Suppressor macrophage treated with lipopolysaccharide for 4 hours (primary cell): ENCODE measurements around the gene ALDH2.
A peak's percentile ranks its signal among the peaks of the same experiment; 100 is the strongest.
"Not testable (repeated sequence)": the region's sequence is repeated elsewhere in the genome, so short reads cannot be mapped to it uniquely, and the experiment has no call there.

Source experiments
- DNase-seq: peaks from one replicate; pipeline ENCODE4 v3.0.0-alpha.2; 2020

ALDH2 gene

DNA sequence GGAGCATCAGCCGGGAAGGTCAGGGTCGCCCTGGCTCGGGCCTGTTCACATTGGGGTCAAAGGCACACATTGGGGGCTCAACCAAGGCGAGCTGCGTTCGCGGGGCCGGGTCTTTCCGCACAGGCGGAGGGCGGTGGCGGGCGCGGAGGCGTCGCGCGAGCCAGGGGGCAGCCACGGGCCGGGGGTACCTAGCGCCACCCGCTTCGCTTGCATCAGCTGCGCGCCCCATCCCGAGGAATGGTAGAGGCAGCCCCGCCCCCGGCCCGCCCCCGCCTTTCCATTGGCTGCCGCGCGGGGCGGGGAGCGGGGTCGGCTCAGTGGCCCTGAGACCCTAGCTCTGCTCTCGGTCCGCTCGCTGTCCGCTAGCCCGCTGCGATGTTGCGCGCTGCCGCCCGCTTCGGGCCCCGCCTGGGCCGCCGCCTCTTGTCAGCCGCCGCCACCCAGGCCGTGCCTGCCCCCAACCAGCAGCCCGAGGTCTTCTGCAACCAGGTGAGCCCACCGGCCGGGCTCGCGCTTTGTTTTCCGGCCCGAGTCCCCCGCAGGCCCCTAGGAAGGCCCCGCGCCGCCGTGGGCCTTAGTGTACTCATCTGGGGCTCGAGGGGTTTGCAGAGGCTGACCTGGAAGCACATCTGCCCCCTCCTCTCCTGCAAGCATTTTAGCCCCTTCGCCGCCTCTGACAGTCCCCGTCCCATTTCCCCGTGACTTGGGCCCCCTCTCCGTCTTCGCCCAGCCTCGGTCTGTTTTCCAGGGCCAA, at the start of gene ALDH2:
Gene ALDH2, plus strand, starts transcription at position 326 of the 754 bp plus-strand sequence. Its CDS starts 50 bp downstream, at position 376.
- peak; percentile 57 for DNase-seq

DNA sequence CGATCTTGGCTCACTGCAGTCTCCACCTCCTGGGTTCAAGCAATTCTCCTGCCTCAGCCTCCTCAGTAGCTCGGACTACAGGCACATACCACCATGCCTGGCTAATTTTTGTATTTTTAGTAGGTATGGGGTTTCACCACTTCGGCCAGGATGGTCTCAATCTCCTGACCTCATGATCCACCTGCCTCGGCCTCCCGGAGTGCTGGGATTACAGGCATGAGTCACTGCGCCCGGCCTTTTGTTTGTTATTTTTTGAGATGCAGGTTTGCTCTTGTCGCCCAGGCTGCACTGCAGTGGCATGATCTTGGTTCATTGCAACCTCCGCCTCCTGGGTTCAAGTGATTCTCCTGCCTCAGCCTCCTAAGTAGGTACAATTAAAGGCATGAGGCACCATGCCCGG, 47.4 kb upstream of the ALDH2 start:
- not testable (repeated sequence) for DNase-seq

DNA sequence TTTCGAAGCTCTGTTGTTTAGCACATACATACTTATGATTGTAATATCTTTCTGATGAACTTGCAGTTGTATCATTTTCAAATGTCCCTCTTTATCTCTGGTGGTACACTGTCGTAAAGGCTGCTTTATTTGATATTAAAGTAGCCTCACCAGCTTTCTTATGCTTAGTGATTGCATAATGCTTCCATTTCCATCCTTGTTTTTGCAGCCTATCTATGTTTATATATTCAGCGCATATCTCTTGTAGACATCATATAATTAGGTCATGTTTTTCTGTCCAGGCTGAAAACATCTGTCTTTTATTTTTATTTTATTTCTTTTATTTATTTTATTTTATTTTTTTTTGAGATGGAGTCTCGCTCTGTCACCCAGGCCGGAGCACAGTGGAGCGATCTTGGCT, 46.3 kb upstream of the ALDH2 start:
- no peak for DNase-seq

DNA sequence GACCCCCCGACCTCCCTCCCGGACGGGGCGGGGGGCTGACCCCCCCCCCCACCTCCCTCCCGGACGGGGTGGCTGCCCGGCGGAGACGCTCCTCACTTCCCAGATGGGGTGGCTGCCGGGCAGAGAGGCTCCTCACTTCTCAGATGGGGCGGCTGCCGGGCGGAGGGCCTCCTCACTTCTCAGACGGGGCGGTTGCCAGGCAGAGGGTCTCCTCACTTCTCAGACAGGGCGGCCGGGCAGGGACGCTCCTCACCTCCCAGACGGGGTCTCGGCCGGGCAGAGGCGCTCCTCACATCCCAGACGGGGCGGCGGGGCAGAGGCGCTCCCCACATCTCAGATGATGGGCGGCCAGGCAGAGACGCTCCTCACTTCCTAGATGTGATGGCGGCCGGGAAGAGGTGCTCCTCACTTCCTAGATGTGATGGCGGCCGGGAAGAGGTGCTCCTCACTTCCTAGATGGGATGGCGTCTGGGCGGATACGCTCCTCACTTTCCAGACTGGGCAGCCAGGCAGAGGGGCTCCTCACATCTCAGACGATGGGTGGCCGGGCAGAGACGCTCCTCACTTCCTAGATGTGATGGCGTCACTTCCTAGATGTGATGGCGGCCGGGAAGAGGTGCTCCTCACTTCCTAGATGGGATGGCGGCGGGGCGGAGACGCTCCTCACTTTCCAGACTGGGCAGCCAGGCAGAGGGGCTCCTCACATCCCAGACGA, 42.9 kb upstream of the ALDH2 start:
- not testable (repeated sequence) for DNase-seq

DNA sequence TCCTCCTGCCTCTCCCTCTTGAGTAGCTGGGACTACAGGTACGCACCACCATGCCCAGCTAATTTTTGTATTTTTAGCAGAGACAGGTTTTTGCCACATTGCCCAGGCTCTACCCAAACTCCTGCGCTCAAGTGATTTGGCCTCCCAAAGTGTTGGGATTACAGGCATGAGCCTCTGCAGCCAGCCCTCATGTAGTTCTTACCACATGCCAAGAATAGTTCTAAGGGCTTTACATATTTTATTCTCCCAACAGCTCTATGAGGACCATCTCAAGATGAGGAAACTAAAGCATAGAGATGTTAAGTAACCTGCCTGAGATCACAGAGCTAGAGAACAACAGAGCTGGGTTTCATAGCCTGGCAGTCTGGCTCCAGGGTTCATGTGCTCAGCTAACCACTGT, 37.9 kb upstream of the ALDH2 start:
- no peak for DNase-seq

DNA sequence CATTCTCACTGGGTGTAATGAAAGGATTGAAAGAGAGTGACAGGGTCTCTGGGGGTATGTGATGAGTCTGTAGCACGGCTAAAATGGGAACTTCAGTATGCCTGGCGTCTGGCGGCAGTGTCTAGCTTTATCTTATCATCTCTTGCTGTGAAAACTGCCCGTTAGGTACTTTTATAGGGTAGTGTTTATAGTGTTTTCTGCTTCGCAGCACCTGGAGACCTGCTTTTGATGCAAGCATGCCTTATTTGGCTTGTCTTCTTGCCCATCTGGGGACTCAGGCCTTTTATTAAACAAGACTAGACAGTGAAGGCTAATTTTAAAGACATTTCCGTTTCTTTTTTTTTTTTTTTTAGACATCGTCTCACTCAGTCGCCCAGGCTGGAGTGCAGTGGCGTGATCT, 36.3 kb upstream of the ALDH2 start:
- DNase-seq: no peak

DNA sequence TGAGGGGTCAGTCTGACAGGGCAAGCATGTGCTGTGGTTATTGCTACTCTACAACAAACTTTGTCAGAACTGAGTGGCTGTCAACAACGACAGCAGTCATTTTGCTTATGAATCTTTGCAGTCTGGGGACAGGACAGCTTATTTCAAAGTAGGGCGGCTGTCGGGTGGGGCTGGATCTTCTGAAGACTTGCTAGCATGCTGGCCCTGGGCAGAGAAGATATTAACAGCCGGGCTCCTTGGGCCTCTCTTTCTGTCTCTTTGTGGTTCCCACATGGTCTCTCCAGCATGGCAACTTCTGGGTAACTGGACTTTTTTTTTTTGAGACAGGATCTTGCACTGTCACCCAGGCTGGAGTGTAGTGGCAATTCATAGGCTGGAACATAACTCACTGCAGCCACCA, 33.9 kb upstream of the ALDH2 start:
- DNase-seq: no peak

DNA sequence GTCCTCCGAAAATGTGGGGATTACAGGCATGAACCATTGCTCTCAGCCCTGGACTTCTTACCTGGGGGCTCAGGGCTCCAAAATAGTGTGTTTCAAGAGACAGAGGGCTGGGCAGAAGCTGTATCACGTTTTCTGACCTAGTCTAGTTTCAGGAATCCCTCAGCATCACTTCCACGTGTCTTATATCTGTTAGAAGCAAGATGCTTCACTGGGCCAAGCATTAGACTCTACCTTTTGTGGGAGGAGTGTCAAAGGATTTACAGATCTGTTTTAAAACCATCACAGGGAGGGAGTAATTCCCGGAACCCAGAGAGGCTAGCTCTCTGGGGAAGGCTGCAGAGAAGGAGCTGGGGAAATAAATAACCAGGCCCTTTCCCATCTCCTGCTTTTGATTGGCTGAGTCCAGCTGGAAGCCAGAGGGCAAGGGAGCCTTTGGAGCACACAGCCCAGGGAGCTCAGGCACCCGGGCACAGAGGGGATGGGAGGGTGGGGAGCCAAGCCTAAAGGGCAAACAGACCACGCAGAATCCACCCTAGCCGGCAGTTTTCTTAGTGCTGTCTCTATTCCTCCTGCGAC, 33.3 kb upstream of the ALDH2 start:
- DNase-seq: no peak

DNA sequence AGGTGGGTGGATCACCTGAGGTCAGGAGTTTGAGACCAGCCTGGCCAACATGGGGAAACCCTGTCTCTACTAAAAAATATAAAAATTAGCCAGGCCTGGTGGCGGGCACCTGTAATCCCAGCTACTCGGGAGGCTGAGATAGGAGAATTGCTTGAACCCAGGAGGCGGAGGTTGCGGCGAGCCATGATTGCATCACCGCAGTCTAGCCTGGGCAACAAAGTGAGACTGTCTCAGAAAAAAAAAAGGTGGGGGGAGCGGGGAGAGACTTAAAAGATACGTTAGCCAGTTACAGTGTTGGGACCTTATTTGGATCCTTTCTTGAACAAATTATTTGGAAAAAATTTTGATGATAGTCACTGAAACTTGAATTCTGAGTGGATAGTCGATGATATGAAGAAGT, 27.2 kb upstream of the ALDH2 start:
- not testable (repeated sequence) for DNase-seq

DNA sequence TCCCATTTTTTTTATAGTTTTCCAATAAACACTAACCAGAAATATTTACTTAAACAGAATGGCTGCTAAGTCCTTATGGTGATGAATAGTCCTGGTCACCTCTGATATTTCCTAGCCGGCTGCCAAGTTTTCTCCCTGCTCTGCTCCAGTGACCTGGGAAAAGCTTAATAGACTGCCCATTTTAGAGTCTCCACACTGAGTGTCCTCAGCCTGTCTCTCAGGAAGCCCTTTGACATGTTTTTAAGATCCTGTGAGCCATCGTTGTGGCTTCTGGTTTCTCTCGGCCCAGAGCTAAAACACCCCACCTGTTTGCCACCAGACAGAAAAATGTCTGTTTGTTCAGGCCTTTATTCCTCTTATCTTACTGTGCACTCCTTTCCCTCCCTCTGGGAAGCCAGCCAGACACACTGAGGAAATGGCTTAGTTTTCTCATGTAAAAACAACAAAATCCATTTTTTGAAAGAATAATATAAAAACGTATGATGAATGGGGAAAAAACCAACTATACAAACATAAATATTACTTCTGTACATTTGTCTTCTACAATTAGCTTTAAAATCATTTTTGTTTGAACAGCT, 25.4 kb upstream of the ALDH2 start:
- no peak for DNase-seq

DNA sequence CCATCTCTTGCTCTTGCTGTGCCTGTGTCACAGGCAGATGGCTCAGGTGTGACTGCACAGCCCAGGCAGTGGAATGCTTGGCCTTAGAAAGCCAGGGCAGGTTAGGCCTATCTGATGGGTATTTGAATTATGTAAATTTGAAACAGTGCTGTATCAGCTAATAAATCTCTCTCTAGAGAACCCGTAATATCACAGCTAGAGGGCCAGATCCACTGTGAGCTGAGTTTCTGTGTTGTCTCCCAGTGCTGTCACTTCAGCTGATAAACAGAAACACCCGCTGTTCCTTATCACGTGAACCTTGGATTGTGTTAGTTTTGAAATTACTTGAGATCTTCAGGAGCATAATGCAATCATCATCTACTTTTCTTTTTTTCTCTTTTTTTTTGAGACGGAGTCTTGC, 21.5 kb upstream of the ALDH2 start:
- no peak for DNase-seq

DNA sequence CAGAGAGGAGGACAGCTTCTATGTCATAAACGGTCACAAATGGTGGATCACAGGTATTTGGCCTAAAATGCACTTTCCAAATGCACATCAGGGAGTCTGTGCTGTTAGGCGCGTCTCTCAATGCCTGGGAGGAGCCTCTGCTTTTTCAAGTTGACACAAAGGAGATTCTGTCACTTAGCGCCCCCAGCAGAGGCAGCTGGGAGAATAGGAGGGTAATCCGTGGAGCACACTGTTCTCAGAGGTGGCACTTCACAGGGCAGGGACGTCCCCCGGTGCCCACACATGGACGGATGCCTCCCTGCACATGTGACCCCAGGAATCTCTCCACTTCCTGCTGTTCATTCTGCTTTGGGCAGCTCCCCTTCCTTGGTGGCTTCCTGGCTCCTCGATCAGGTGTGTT, 19.4 kb upstream of the ALDH2 start:
- no peak for DNase-seq

DNA sequence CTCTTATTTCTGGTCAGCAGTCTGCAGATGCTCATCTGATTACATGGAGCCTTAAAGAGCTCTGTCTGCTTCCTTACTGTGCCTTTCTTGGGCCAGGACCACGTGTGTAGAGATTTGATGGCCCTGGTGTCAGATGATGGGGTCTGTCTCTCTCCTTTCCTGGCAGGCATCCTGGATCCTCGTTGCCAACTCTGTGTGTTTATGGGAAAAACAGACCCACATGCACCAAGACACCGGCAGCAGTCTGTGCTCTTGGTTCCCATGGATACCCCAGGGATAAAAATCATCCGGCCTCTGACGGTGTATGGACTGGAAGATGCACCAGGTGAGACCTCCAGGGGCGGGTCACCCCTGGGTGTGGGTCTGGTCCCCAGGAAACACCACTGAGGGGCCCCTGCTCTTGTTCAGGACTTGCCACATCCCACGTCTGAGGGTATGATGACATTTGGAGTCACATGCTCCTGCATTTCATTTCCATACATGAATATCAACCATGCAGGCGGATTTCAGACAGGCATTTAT, 18.5 kb upstream of the ALDH2 start:
- DNase-seq: no peak

DNA sequence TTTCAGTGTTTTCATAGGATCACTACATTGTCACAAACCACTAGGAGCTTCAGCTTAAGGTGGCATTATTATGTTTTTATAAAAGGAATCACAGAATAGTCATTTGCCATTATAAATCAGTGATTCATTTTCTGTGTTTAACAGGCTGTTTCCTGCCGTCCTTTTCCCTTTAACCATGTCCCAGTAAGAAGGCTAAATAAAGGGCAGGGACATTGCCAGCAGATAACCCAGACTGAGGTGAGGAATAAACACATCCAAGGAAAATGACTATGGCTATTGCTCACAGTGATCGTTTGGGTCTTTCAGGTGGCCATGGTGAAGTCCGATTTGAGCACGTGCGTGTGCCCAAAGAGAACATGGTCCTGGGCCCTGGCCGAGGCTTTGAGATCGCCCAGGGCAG, 17.9 kb upstream of the ALDH2 start:
- DNase-seq: no peak

DNA sequence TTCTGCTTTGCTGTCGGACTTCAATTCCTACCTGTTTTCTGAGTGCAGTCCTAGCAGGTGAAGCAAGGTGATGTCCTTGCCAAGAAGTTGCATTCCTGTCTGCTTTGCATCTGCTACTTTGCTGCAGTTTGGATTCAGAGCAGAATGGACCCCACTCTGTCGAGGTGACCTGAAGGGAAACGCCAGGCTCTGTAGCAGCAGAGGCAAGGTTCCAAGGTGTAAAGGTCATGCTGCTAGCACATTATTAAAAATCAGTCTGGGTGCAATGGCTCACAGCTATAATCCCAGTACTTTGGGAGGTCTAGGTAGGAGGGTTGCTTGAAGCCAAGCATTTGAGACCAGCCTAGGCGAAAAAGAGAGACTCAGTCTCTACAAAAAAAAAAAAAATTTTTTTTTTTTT, 17.3 kb upstream of the ALDH2 start:
- no peak for DNase-seq

DNA sequence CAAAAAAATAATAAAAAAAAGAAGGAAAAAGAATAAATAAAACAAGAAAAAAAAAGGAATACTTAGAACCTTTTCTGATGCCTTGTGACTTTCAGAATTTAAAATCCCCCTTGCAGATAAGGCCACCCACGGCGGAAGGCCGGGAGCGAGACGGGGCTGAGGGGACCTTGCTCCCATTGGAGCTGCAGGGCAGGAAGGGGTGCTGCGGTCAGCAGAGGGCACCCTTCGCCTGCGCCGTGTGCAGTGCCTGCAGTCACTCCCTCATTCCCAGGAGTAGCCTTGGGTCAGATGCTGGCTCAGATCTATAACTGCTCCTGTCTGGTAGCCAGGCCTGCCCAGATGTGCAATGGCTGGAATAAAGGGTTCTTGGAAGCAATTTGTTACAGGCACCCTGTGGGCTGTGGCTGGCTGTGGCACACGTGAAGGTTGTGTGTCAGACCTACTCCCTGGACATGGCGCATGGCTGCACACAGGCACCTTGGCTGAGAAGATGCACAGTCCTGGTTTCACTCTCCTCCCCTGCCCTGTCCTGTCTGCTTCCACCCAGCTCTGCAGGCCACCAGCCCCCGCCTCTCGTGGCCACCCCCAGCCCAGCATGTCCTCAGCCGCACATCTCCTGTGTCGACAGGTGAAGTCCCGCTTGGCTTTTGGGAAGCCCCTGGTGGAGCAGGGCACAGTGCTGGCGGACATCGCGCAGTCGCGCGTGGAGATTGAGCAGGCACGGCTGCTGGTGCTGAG, 13.4 kb upstream of the ALDH2 start:
- peak; percentile 61 for DNase-seq

DNA sequence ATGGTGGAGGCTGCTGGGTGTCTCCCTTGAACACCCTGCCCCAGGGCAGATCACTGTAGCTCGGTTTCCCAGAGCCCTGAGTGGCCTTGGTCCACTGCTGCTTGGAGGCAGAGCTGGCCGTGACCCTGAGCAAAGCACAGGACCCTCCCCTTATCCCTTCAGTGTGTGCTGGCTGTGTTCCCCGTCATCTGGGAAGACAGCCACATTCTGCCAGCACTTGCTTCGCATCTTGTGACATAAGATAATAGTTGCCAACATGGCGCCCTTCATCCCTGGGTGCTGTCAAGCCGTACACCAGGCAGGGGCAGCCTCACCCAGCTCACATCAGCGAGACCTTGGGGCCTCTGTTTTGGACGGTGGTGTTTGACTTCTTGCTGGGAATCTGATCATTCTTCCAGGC, 12.1 kb upstream of the ALDH2 start:
- DNase-seq: no peak

DNA sequence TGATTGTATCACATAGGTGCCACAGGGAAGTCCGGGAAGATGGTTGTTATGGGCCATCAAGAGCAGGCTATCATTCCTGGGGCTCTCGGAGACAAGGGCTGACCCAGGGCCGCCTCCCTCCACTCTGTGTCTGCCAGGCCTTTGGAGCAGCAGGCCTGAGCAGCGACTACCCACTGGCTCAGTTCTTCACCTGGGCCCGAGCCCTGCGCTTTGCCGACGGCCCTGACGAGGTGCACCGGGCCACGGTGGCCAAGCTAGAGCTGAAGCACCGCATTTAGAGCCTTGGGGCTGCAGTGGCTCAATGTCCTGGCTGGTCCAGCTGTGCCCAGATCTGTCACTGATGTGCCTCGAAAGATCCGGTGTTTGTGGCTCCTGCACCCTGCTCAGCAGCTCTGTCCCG, 10.5 kb upstream of the ALDH2 start:
- no peak for DNase-seq

DNA sequence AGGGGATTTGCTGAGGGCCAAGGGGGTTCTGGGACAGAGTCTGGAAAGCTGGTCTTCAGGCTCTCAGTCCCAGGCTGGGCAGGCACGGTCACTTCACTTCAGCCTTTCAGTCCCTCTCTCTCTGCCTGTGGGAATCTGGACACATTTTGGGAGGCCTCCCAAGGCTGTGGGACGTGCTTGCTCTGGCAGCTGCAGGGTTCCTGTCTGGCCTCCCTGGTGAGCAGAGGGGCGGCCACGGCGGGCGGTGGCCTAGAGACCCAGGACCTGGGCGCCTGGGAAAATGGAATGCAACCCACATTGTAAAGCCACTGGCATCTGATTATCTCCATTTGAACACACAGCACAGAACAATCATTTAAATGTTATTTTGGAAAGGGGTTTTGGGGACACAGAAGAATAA, 10.1 kb upstream of the ALDH2 start:
- no peak for DNase-seq

DNA sequence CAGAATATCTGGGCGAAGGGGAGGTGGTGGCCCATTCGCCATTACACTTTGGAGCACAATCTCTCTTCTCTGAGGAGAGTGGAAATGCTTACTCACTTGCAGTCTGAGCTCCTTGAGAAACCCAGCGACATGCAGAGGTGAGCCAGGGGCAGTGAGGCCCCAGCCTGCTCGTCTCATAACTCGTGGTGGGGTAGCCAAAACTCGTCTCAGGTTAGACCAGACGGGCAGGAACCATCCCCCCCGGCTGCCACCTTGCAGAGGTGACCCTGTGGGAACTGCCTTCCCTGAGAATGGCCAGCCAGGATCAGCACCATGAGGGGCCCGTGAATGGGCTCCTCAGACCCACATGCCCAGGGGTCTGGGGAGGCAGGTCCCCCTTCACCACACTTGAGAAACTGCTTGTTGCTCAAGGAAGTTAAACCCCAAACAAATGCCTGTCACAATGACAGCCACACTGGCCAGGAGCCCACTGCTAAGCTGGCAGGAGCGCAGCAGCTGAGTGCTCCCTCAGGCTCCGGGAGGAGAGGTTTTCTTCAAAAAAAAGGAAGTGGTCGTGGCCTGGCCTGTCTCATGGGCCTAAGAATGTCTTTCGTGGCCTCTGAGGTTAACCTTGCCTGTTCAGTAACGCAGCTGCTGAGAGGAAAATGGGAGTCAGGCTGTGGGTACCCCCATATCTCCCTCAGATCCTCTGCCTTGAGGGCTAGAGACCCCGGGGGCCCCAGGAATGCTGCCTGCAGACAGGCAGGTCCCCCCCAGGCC, 9.2 kb upstream of the ALDH2 start:
- peak; percentile 61 for DNase-seq

DNA sequence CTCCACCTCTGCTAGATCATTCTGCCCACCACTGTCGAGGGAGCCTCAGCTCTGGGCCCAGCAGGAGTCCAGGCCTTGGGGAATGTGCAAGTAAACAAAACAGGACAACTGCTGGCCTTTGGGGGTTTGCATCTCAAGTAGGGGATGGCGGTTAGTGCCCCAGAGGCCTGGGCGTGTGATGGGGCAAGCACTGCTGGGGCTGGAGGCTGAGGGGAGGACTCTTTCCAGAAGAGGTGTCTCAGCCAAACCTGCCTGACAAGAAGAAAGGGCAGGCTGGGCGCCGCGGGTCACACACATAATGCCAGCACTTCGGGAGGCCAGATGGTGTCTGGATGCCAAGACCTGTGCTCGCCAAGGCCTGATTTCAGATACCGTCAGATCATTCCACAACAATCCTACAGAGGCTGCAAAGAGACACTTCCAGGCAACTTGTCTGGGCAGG, 8.6 kb upstream of the ALDH2 start:
- no peak for DNase-seq

DNA sequence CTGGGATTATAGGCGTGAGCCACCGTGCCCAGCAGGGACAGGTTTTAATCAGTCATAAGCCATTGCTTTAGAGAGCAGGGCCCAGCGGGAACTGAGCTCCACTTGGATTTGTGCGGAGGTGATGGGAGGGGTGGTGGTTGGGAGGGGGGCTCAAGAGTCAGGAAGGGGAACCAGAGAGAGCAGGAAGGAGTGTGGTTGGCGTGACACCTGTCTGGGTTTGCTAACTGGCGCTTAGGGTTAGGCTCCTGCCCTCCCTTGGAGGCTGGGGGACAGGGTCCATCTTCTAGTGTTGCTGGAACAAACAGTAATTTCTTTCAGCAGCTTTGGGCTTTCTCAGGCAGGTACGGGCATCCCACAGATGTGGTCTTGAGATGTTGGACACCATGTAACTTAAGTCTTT, 7.5 kb upstream of the ALDH2 start:
- no peak for DNase-seq
